SK-N-SH (cell line): ENCODE results near the gene KIF6. TPM values are rescaled to one million over a fixed set of nuclear protein-coding genes. Genes with fewer than 3 reads are reported as not detected.

Source experiments
- CTCF ChIA-PET: fragments of 300-600, 350-600 bp; formaldehyde crosslinking; extraction: SDS; loops from one replicate; lab custom pipeline; 2021; lab: Yijun Ruan, JAX
- POLR2A ChIA-PET: fragments of 350-600 bp; sonication (Branson Sonifier 250); formaldehyde crosslinking; extraction: SDS; loops from one replicate; lab custom pipeline; 2020; ENCODE audit warnings: antibody characterized with exemption, inconsistent platforms; lab: Yijun Ruan, JAX
- DNase-seq: peaks from one replicate; pipeline ENCODE4 v3.0.0; 2012
- H2AFZ ChIP-seq: fragments of 200-600 bp; sonication (generic); 2 replicates; pipeline ENCODE4 v1.8.1; 2016; ENCODE audit warnings: antibody characterized with exemption, mild to moderate bottlenecking, low read depth
- H3F3A ChIP-seq: fragments of 200-600 bp; sonication (generic); replicated peaks from 2 replicates; pipeline ENCODE3; 2016; ENCODE audit warnings: antibody characterized with exemption, mild to moderate bottlenecking; ENCODE audit not compliant: insufficient read depth
- H3K27ac ChIP-seq, 2 experiments: fragments of 200-500 bp in 1 of 2; fragments of 200-600 bp in 1 of 2; sonication (Bioruptor generic) in 1 of 2; sonication (generic), shearing (Covaris generic) in 1 of 2; 2 replicates each; pipeline versions ENCODE4 v1.5.1 to v1.6.1; 2014 to 2016; ENCODE audit warnings: low read depth in 2 of 2, inconsistent platforms in 1 of 2, low read length in 1 of 2, mild to moderate bottlenecking in 1 of 2, mixed read lengths in 1 of 2
- H3K27me3 ChIP-seq: fragments of 200-600 bp; sonication (generic), shearing (Covaris generic); 2 replicates; pipeline ENCODE4 v1.6.1; 2016; ENCODE audit warnings: mixed run types; ENCODE audit not compliant: insufficient read depth
- H3K36me3 ChIP-seq, 2 experiments: fragments of 200-500 bp in 1 of 2; fragments of 200-600 bp in 1 of 2; sonication (Bioruptor generic) in 1 of 2; sonication (generic) in 1 of 2; replicated peaks in 1 of 2; 2 replicates each; pipeline versions ENCODE3 to v1.5.1; 2014 to 2016; ENCODE audit warnings: low read length in 1 of 2, mild to moderate bottlenecking in 1 of 2; ENCODE audit not compliant: insufficient read depth in 2 of 2, control insufficient read depth in 1 of 2
- H3K4me1 ChIP-seq, 2 experiments: fragments of 200-500 bp in 1 of 2; fragments of 200-600 bp in 1 of 2; sonication (Bioruptor generic) in 1 of 2; sonication (generic), shearing (Covaris generic) in 1 of 2; 2 replicates each; pipeline versions ENCODE4 v1.5.1 to v1.6.1; 2014 to 2016; ENCODE audit warnings: low read depth in 1 of 2, low read length in 1 of 2, mixed run types in 1 of 2; ENCODE audit not compliant: insufficient read depth in 2 of 2, control insufficient read depth in 1 of 2
- H3K4me2 ChIP-seq: fragments of 200-600 bp; sonication (generic), shearing (Covaris generic); 2 replicates; pipeline ENCODE4 v1.6.1; 2017; ENCODE audit warnings: mixed run types
- H3K4me3 ChIP-seq, 2 experiments: fragments of 200-500 bp in 1 of 2; fragments of 200-600 bp in 1 of 2; sonication (Bioruptor generic) in 1 of 2; sonication (generic), shearing (Covaris generic) in 1 of 2; 2 replicates each; pipeline versions ENCODE4 v1.5.1 to v1.8.1; 2014 to 2016; ENCODE audit warnings: low read depth in 2 of 2, inconsistent platforms in 1 of 2, low read length in 1 of 2, mild to moderate bottlenecking in 1 of 2, mixed read lengths in 1 of 2, moderate library complexity in 1 of 2
- H3K79me2 ChIP-seq: fragments of 200-600 bp; sonication (generic); 2 replicates; pipeline ENCODE4 v1.8.1; 2017; ENCODE audit warnings: mild to moderate bottlenecking; ENCODE audit not compliant: insufficient read depth
- H3K9ac ChIP-seq: fragments of 200-600 bp; sonication (generic); 2 replicates; pipeline ENCODE4 v1.6.1; 2017; ENCODE audit warnings: mixed run types
- H3K9me2 ChIP-seq: fragments of 200-600 bp; sonication (generic); 2 replicates; pipeline ENCODE4 v1.6.1; 2017; ENCODE audit warnings: mixed run types
- H3K9me3 ChIP-seq: fragments of 200-600 bp; sonication (generic); 2 replicates; pipeline ENCODE4 v1.6.1; 2017; ENCODE audit warnings: mixed run types, mild to moderate bottlenecking, moderate library complexity
- H4K20me1 ChIP-seq: fragments of 200-600 bp; sonication (generic); 2 replicates; pipeline ENCODE4 v1.6.1; 2017; ENCODE audit warnings: mild to moderate bottlenecking, mixed run types; ENCODE audit not compliant: insufficient read depth
- EP300 ChIP-seq, 2 experiments: IDR thresholded peaks; 2 replicates each; pipeline versions ENCODE4 v1.4.0 to v1.6.1; 2012; ENCODE audit warnings: borderline replicate concordance in 1 of 2, low read depth in 1 of 2, low read length in 1 of 2
- FOSL2 ChIP-seq: IDR thresholded peaks from 2 replicates; pipeline ENCODE4 v1.4.0; 2012; ENCODE audit warnings: low read depth, mild to moderate bottlenecking, moderate library complexity, borderline replicate concordance
- FOXJ3 ChIP-seq: sonication (generic); formaldehyde crosslinking; IDR thresholded peaks from 2 replicates; pipeline ENCODE4 v1.5.1; 2020; ENCODE audit warnings: mild to moderate bottlenecking, missing genetic modification reagents
- FOXM1 ChIP-seq: IDR thresholded peaks from 2 replicates; pipeline ENCODE4 v1.4.0; 2012; ENCODE audit warnings: low read depth, mild to moderate bottlenecking
- GATA2 ChIP-seq: sonication (generic); formaldehyde crosslinking; IDR thresholded peaks from 2 replicates; pipeline ENCODE4 v1.5.0; 2020; ENCODE audit warnings: mild to moderate bottlenecking, missing genetic modification reagents
- MXI1 ChIP-seq: IDR thresholded peaks from 2 replicates; pipeline ENCODE4 v1.6.1; 2012; ENCODE audit warnings: mild to moderate bottlenecking, low read depth, low read length, improper control_type of control experiment
- NFIC ChIP-seq: IDR thresholded peaks from 2 replicates; pipeline ENCODE4 v1.4.0; 2012; ENCODE audit warnings: borderline replicate concordance
- NRF1 ChIP-seq: IDR thresholded peaks from 2 replicates; pipeline ENCODE4 v1.6.1; 2012; ENCODE audit warnings: low read depth, mild to moderate bottlenecking, low read length
- POLR2AphosphoS5 ChIP-seq: IDR thresholded peaks from 2 replicates; pipeline ENCODE4 v1.6.1; 2012; ENCODE audit warnings: low read depth, low read length
- RCOR1 ChIP-seq: fragments of 150-350 bp; IDR thresholded peaks from 2 replicates; pipeline ENCODE4 v1.6.1; 2017; ENCODE audit warnings: antibody characterized with exemption, low read length
- RXRA ChIP-seq: IDR thresholded peaks from 2 replicates; pipeline ENCODE4 v1.4.0; 2012; ENCODE audit warnings: low read depth, mild to moderate bottlenecking, borderline replicate concordance
- SMC3 ChIP-seq: IDR thresholded peaks from 2 replicates; pipeline ENCODE4 v1.6.1; 2012; ENCODE audit warnings: low read depth, low read length, improper control_type of control experiment
- TAF1 ChIP-seq: IDR thresholded peaks from 2 replicates; pipeline ENCODE4 v1.6.1; 2012; ENCODE audit warnings: low read depth, mild to moderate bottlenecking, low read length, moderate library complexity, borderline replicate concordance
- TCF12 ChIP-seq: IDR thresholded peaks from 2 replicates; pipeline ENCODE4 v1.4.0; 2012
- TEAD4 ChIP-seq: IDR thresholded peaks from 2 replicates; pipeline ENCODE4 v1.4.0; 2012; ENCODE audit warnings: mild to moderate bottlenecking, borderline replicate concordance; ENCODE audit not compliant: insufficient read depth
- WGBS: methylation state at CpG from one replicate; pipeline ENCODE4 v1.1.6; 2017; ENCODE audit warnings: low lambda C conversion rate; 5-methylcytosine and 5-hydroxymethylcytosine counted together
- polyA plus RNA-seq, 3 experiments: library from polyadenylated mRNA; depleted of rRNA; stranded (reverse); fragments of >200 nt; gene quantifications; 2 replicates each; pipeline ENCODE4 v1.2.3, GENCODE V29; 2012
- TF ChIP-seq, protein P1 (sequence below): IDR thresholded peaks from 2 replicates; pipeline ENCODE4; 2012
- TF ChIP-seq, protein P2 (sequence below): fragments of 150-350 bp; IDR thresholded peaks from 2 replicates; pipeline ENCODE4 v1.6.1; 2016; ENCODE audit warnings: mild to moderate bottlenecking, low read depth, low read length
- TF ChIP-seq, protein P3 (sequence below): IDR thresholded peaks from 2 replicates; pipeline ENCODE4 v1.4.0; 2012; ENCODE audit warnings: low read depth, borderline replicate concordance
- TF ChIP-seq, protein P4 (sequence below): IDR thresholded peaks from 2 replicates; pipeline ENCODE4 v1.4.0; 2012; ENCODE audit warnings: low read depth, borderline replicate concordance

KIF6 gene
- polyA plus RNA-seq, 1 of the 3 experiments (the other 2 are of a cell fraction) = 0.13 TPM

DNA sequence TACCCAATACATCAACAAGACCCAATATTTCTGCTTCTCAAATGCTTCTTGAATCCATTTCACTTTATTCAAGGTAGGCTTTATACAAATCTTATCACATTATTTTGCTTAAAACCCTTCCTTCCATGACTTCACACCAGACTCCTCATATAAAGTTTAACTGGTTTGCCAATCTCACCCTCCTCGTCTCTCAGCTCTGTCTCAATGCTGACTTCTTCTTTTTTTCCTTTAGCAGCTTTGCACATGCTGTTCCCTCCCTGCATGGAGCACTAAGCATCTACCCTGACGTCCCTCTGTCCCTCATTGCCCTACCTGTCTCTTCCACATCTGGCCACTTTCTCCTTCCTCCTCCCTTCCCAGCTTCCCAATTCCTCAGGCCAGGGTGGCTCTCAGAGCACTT is 442.4 kb downstream of the KIF6 start:
- 9% methylated on average over 2 of the region's 2 CpGs for WGBS
- Histone ChIP-seq H3K9me2 (no peaks in the 10 kb centered on the region), H2AFZ (no peak overlapping the region), H3K9ac (no peak overlapping the region), H3F3A (no peaks in the 10 kb centered on the region), H3K4me2 (no peak overlapping the region), H3K79me2 (no peaks in the 10 kb centered on the region), H3K9me3 (no peaks in the 10 kb centered on the region), H3K36me3 (no peaks in the 10 kb centered on the region), H3K4me1 (no peaks in the 10 kb centered on the region), H4K20me1 (no peaks in the 10 kb centered on the region), H3K27ac (no peak overlapping the region), H3K4me3 (no peak overlapping the region), H3K27me3 (no peaks in the 10 kb centered on the region)
- ChIA-PET POLR2A (no interaction called here), CTCF (interaction anchor here (2.7 to 2.9 kb wide), 2 partner anchors 20 to 116 kb away, joined by 11 to 12 read pairs; no protein-coding TSS in a partner anchor)
- TF ChIP-seq RXRA = no peak
- no peak for TF ChIP-seq RCOR1
- no peak for TF ChIP-seq SMC3
- no peak for TF ChIP-seq MXI1
- no peak for TF ChIP-seq NRF1
- TF ChIP-seq, protein P1, sequence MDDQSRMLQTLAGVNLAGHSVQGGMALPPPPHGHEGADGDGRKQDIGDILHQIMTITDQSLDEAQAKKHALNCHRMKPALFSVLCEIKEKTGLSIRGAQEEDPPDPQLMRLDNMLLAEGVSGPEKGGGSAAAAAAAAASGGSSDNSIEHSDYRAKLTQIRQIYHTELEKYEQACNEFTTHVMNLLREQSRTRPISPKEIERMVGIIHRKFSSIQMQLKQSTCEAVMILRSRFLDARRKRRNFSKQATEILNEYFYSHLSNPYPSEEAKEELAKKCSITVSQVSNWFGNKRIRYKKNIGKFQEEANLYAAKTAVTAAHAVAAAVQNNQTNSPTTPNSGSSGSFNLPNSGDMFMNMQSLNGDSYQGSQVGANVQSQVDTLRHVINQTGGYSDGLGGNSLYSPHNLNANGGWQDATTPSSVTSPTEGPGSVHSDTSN = no peak
- TF ChIP-seq GATA2 (CRISPR knock-in tag) = no peak
- TF ChIP-seq TEAD4 = no peak
- TF ChIP-seq FOSL2 = no peak
- TF ChIP-seq FOXJ3 (CRISPR knock-in tag) = no peak
- no peak for TF ChIP-seq POLR2AphosphoS5
- no peak for TF ChIP-seq TCF12
- TF ChIP-seq, protein P2, sequence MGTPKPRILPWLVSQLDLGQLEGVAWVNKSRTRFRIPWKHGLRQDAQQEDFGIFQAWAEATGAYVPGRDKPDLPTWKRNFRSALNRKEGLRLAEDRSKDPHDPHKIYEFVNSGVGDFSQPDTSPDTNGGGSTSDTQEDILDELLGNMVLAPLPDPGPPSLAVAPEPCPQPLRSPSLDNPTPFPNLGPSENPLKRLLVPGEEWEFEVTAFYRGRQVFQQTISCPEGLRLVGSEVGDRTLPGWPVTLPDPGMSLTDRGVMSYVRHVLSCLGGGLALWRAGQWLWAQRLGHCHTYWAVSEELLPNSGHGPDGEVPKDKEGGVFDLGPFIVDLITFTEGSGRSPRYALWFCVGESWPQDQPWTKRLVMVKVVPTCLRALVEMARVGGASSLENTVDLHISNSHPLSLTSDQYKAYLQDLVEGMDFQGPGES = no peak
- TF ChIP-seq, protein P3, sequence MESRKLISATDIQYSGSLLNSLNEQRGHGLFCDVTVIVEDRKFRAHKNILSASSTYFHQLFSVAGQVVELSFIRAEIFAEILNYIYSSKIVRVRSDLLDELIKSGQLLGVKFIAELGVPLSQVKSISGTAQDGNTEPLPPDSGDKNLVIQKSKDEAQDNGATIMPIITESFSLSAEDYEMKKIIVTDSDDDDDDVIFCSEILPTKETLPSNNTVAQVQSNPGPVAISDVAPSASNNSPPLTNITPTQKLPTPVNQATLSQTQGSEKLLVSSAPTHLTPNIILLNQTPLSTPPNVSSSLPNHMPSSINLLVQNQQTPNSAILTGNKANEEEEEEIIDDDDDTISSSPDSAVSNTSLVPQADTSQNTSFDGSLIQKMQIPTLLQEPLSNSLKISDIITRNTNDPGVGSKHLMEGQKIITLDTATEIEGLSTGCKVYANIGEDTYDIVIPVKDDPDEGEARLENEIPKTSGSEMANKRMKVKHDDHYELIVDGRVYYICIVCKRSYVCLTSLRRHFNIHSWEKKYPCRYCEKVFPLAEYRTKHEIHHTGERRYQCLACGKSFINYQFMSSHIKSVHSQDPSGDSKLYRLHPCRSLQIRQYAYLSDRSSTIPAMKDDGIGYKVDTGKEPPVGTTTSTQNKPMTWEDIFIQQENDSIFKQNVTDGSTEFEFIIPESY = no peak
- TF ChIP-seq NFIC = no peak
- no peak for TF ChIP-seq TAF1
- TF ChIP-seq EP300 (IDR thresholded peaks at IDR 0.05; ENCODE audit: borderline replicate concordance in 1 of 2, low read depth in 1 of 2, low read length in 1 of 2) = no peak
- no peak for TF ChIP-seq FOXM1
- TF ChIP-seq, protein P4, sequence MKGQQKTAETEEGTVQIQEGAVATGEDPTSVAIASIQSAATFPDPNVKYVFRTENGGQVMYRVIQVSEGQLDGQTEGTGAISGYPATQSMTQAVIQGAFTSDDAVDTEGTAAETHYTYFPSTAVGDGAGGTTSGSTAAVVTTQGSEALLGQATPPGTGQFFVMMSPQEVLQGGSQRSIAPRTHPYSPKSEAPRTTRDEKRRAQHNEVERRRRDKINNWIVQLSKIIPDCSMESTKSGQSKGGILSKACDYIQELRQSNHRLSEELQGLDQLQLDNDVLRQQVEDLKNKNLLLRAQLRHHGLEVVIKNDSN = no peak
- DNase-seq = no peak
